K562 (cell line): ENCODE measurements around the gene CELSR1. TPM values are rescaled to one million over a fixed set of nuclear protein-coding genes. Genes with fewer than 3 reads are reported as not detected.

ENCODE experiments used
- ATAC-seq: fragments of 200-7000 bp; cut with Tn5 transposase; 3 replicates; pipeline ENCODE4 v1.9.1; 2020; ENCODE audit warnings: moderate library complexity
- BruUV-seq: library from RNA; stranded (reverse); fragments of 400-500 nt; replicated peaks from 2 replicates; lab custom pipeline; 2021; lab: Mats Ljungman, UMichigan
- CTCF ChIA-PET: fragments of 300-600 bp; formaldehyde crosslinking; extraction: SDS; loops from one replicate; lab custom pipeline; 2021; ENCODE audit warnings: low intra/inter-chr PET ratio; lab: Yijun Ruan, JAX
- POLR2A ChIA-PET: fragments of 300-600, 350-650 bp; sonication (Branson Sonifier 250); formaldehyde crosslinking; extraction: SDS; loops from one replicate; lab custom pipeline; 2021; ENCODE audit warnings: antibody characterized with exemption, inconsistent platforms; lab: Yijun Ruan, JAX
- DNase-seq, 4 experiments: peaks; one replicate each; pipeline versions ENCODE4 v3.0.0 to v3.0.0-alpha.2; 2011 to 2018; ENCODE audit warnings: low spot score in 3 of 4, mixed read lengths in 3 of 4; ENCODE audit errors: extremely low read depth in 1 of 4
- FAIRE-seq: peaks from 2 replicates; lab custom pipeline; 2011; peaks lifted over from hg19 to GRCh38; lab: Jason Lieb, UNC
- H2AFZ ChIP-seq: 2 replicates; pipeline ENCODE4 v1.6.0; 2011; ENCODE audit warnings: low read depth, low read length, control low read depth, inconsistent platforms
- H3K27ac ChIP-seq: fragments of 200-600 bp; 3 replicates; pipeline ENCODE4 v1.8.0; 2011; ENCODE audit warnings: low read depth, mild to moderate bottlenecking, control low read depth, inconsistent platforms, low read length, moderate library complexity, mixed read lengths; ENCODE audit errors: extremely low read depth
- H3K27me3 ChIP-seq, 2 experiments: fragments of 300-600 bp in 1 of 2; 2 replicates in 1 of 2; 3 replicates in 1 of 2; pipeline versions ENCODE4 v1.6.0 to v1.8.0; 2011; ENCODE audit warnings: inconsistent platforms in 2 of 2, low read length in 2 of 2, mild to moderate bottlenecking in 1 of 2, mixed read lengths in 1 of 2, moderate library complexity in 1 of 2; ENCODE audit not compliant: control insufficient read depth in 2 of 2, insufficient read depth in 2 of 2
- H3K36me3 ChIP-seq: fragments of 300-600 bp; 3 replicates; pipeline ENCODE4 v1.8.0; 2011; ENCODE audit warnings: mild to moderate bottlenecking, low read length, inconsistent platforms; ENCODE audit not compliant: control insufficient read depth, insufficient read depth
- H3K4me1 ChIP-seq, 2 experiments: fragments of 200-600 bp in 1 of 2; replicated peaks in 1 of 2; 2 replicates in 1 of 2; 3 replicates in 1 of 2; pipeline versions ENCODE4 v1.5.1 to v1.8.0; 2011; ENCODE audit warnings: inconsistent platforms in 2 of 2, low read length in 2 of 2, mild to moderate bottlenecking in 1 of 2, mixed read lengths in 1 of 2, moderate library complexity in 1 of 2; ENCODE audit not compliant: control insufficient read depth in 2 of 2, insufficient read depth in 2 of 2
- H3K4me2 ChIP-seq: 2 replicates; pipeline ENCODE4 v1.6.1; 2011; ENCODE audit warnings: low read length, control low read depth, inconsistent platforms, mixed read lengths; ENCODE audit not compliant: insufficient read depth
- H3K4me3 ChIP-seq: fragments of 200-600 bp; sonication (generic), shearing (Covaris generic); 2 replicates; pipeline ENCODE4 v1.5.1; 2016; ENCODE audit warnings: control low read depth, inconsistent platforms
- H3K79me2 ChIP-seq: fragments of 200-600 bp; 3 replicates; pipeline ENCODE4 v1.8.0; 2011; ENCODE audit warnings: low read length, inconsistent platforms; ENCODE audit not compliant: control insufficient read depth, insufficient read depth
- H3K9ac ChIP-seq, 2 experiments: 2 replicates each; pipeline versions ENCODE4 v1.6.0 to v1.6.1; 2011; ENCODE audit warnings: low read depth in 2 of 2, low read length in 2 of 2, control low read depth in 1 of 2, inconsistent platforms in 1 of 2, mild to moderate bottlenecking in 1 of 2, mixed read lengths in 1 of 2; ENCODE audit not compliant: insufficient read depth in 1 of 2
- H3K9me1 ChIP-seq: one replicate; pipeline ENCODE4 v1.6.0; 2011; ENCODE audit warnings: inconsistent platforms, mild to moderate bottlenecking, low read length, moderate library complexity; ENCODE audit not compliant: control insufficient read depth, insufficient read depth
- H3K9me3 ChIP-seq: replicated peaks from 2 replicates; pipeline ENCODE4 v1.5.1; 2011; ENCODE audit warnings: low read depth, low read length, inconsistent platforms; ENCODE audit not compliant: control insufficient read depth, insufficient read depth
- H4K20me1 ChIP-seq: replicated peaks from 2 replicates; pipeline ENCODE4 v1.6.1; 2011; ENCODE audit warnings: low read length, inconsistent platforms, mixed read lengths; ENCODE audit not compliant: control insufficient read depth, insufficient read depth
- CBX8 ChIP-seq: fragments of 200-600 bp; sonication (generic); IDR thresholded peaks from 2 replicates; pipeline ENCODE4 v1.6.1; 2012; ENCODE audit warnings: borderline replicate concordance, mixed run types, low read depth, mild to moderate bottlenecking, moderate library complexity, mixed read lengths, low read length, control low read depth, inconsistent platforms; ENCODE audit not compliant: poor library complexity, severe bottlenecking; ENCODE audit errors: extremely low read depth
- HEY1 ChIP-seq: fragments of 250-450 bp; sonication (Bioruptor Pico); IDR thresholded peaks from 2 replicates; pipeline ENCODE4 v1.5.0; 2020; ENCODE audit warnings: mild to moderate bottlenecking, moderate library complexity, borderline replicate concordance
- KLF13 ChIP-seq: fragments of 450-650 bp; IDR thresholded peaks from 2 replicates; pipeline ENCODE4 v1.6.1; 2016; ENCODE audit warnings: missing genetic modification characterization, low read depth, mild to moderate bottlenecking, missing compliant biosample characterization, moderate library complexity, borderline replicate concordance
- ZNF134 ChIP-seq: fragments of 250-450 bp; sonication (Bioruptor Pico); conservative IDR thresholded peaks from 2 replicates; pipeline ENCODE4 v1.4.0; 2020
- ZNF408 ChIP-seq: fragments of 250-450 bp; sonication (Bioruptor Pico); IDR thresholded peaks from 2 replicates; pipeline ENCODE4 v1.4.0; 2020; ENCODE audit warnings: low read depth, mild to moderate bottlenecking, moderate library complexity
- WGBS: fragments of 100-300 bp; shearing (Covaris generic); methylation state at CpG from one replicate; pipeline ENCODE4 v1.1.6; 2016; ENCODE audit warnings: low coverage, mixed read lengths; ENCODE audit not compliant: insufficient coverage; ENCODE audit errors: missing lambda C conversion rate; 5-methylcytosine and 5-hydroxymethylcytosine counted together
- in situ Hi-C: fragments of 300-500 bp; cut with MboI; formaldehyde crosslinking; loops from 4 replicates; pipeline ENCODE4 v1.15.0; 2018; ENCODE audit warnings: inconsistent platforms, mixed read lengths
- intact Hi-C: fragments of 100-400 bp; cut with micrococcal nuclease; formaldehyde crosslinking; loops from 2 replicates; pipeline ENCODE4 v1.14.2; 2022
- polyA plus RNA-seq, 8 experiments: library from polyadenylated mRNA; depleted of rRNA in 4 of 8; stranded (reverse) in 5 of 8; unstranded in 3 of 8; fragments of >200 nt; fragmentation: Nextera tagmentation in 2 of 8; fragmentation: Illumina TruSeq in 1 of 8; extraction: Ambion mirVana in 2 of 8; extraction: Trizol in 1 of 8; gene quantifications; 2 replicates each; pipeline versions ENCODE4 v1.2.1 to v1.2.3, GENCODE V29; 2011 to 2014; ENCODE audit warnings: inconsistent platforms in 1 of 8, missing spikeins in 1 of 8
- total RNA-seq, 7 experiments: library from RNA; depleted of rRNA in 6 of 7; stranded (reverse); fragments of >200 nt in 6 of 7; fragmentation: Illumina TruSeq in 2 of 7; extraction: Trizol in 2 of 7; gene quantifications; 2 replicates each; pipeline versions ENCODE4 v1.2.1 to v1.2.3, GENCODE V29; 2011 to 2021; ENCODE audit warnings: low replicate concordance in 1 of 7
- TF ChIP-seq, protein P1 (sequence below), 2 experiments: fragments of 150-350 bp in 1 of 2; IDR thresholded peaks; 2 replicates each; pipeline ENCODE4 v1.6.1; 2012 to 2016; ENCODE audit warnings: low read depth in 2 of 2, low read length in 2 of 2, mild to moderate bottlenecking in 1 of 2, moderate library complexity in 1 of 2
- TF ChIP-seq, protein P2 (sequence below): fragments of 450-650 bp; formaldehyde crosslinking; IDR thresholded peaks from 2 replicates; pipeline ENCODE4 v1.4.0; 2022; ENCODE audit warnings: mild to moderate bottlenecking, moderate library complexity

The CELSR1 gene
- total and polyA plus RNA-seq, 9 of the 15 experiments (the other 6 are each of a cell fraction or from before 2014, with no cell fraction given) = under 0.01 to 0.09 TPM; not detected in 7

DNA sequence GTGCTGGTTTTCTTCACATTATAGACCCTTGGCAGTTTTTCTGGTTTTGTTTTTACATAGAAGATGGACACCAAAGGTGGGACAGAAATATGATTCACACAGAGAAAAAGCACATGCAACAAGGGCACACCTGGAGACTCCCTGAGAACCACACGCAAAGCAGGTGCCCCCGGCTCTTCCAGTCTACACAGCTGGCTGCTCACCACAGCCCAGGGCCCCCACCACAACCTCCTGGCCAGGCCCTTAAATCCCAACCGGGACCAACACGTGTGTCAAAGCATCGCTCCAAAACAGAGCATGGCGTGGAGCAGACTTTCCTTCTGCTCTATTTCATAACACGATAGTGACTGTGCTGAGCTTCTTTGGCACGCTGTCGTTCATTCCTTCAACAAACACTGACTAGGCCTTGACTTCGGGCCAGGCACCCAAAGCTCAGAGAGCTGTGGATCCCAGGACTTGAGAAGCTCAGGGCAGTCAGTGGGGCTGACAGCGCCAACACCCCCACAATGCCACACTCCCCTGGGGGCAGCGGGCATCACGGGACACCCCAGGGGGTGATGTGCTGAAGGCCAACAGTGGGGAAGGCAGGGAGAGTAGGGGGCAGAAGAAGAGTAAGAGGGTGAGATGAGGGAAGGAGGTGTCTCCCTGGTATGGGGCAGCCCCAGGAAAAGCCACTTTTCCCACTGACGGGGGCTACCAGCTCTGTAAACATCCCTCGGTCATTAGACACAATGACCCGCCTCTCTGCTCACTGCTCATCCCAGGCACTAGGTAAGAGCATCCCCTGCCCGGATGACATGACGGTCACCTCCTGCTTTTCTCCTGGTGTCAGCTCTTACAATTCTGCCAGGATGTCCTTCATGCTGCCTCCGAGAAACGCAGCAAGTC lies 26.0 kb downstream of the CELSR1 start:
- ChIA-PET CTCF (no interaction called here), POLR2A (interaction anchor here (1.3 kb wide), 1 partner anchor 10 kb away, joined by 3 read pairs; no protein-coding TSS in a partner anchor)
- H3K36me3 ChIP-seq = no peaks in the 10 kb centered on the region
- H4K20me1 ChIP-seq = no peaks in the 10 kb centered on the region
- BruUV-seq = no TSS peak
- no peak overlapping the region for H3K9ac ChIP-seq
- TF ChIP-seq CBX8 (no peak), KLF13 (tag) (no peak), HEY1 (CRISPR knock-in tag) (no peak), ZNF408 (no peak), ZNF134 (CRISPR knock-in tag) (no peak)
- TF ChIP-seq, protein P1, sequence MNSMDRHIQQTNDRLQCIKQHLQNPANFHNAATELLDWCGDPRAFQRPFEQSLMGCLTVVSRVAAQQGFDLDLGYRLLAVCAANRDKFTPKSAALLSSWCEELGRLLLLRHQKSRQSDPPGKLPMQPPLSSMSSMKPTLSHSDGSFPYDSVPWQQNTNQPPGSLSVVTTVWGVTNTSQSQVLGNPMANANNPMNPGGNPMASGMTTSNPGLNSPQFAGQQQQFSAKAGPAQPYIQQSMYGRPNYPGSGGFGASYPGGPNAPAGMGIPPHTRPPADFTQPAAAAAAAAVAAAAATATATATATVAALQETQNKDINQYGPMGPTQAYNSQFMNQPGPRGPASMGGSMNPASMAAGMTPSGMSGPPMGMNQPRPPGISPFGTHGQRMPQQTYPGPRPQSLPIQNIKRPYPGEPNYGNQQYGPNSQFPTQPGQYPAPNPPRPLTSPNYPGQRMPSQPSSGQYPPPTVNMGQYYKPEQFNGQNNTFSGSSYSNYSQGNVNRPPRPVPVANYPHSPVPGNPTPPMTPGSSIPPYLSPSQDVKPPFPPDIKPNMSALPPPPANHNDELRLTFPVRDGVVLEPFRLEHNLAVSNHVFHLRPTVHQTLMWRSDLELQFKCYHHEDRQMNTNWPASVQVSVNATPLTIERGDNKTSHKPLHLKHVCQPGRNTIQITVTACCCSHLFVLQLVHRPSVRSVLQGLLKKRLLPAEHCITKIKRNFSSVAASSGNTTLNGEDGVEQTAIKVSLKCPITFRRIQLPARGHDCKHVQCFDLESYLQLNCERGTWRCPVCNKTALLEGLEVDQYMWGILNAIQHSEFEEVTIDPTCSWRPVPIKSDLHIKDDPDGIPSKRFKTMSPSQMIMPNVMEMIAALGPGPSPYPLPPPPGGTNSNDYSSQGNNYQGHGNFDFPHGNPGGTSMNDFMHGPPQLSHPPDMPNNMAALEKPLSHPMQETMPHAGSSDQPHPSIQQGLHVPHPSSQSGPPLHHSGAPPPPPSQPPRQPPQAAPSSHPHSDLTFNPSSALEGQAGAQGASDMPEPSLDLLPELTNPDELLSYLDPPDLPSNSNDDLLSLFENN (IDR thresholded peaks at IDR 0.05; ENCODE audit: low read depth in 2 of 2, low read length in 2 of 2) = no peak
- TF ChIP-seq, protein P2, sequence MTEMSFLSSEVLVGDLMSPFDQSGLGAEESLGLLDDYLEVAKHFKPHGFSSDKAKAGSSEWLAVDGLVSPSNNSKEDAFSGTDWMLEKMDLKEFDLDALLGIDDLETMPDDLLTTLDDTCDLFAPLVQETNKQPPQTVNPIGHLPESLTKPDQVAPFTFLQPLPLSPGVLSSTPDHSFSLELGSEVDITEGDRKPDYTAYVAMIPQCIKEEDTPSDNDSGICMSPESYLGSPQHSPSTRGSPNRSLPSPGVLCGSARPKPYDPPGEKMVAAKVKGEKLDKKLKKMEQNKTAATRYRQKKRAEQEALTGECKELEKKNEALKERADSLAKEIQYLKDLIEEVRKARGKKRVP (CRISPR knock-in tag) = no peak
- no peaks in the 10 kb centered on the region for H3K9me1 ChIP-seq
- no peaks in the 10 kb centered on the region for H3K9me3 ChIP-seq
- no peak overlapping the region for H2AFZ ChIP-seq
- no peak for DNase-seq
- no peak overlapping the region for H3K27ac ChIP-seq
- peaks cover 0 to 12% of the 10 kb centered on the region in 2 experiments; a peak in 2 of 5 replicates for H3K4me1 ChIP-seq
- no peaks in the 10 kb centered on the region for H3K79me2 ChIP-seq
- no peak overlapping the region for H3K4me3 ChIP-seq
- in situ Hi-C loops (no loop called here), intact Hi-C loops (no loop called here)
- 3% methylated on average over 16 of the region's 20 CpGs for WGBS
- peaks cover 13 to 60% of the 10 kb centered on the region in 2 experiments; a peak in 4 of 5 replicates for H3K27me3 ChIP-seq
- no peak for ATAC-seq
- FAIRE-seq = no peak
- no peak overlapping the region for H3K4me2 ChIP-seq
